HG03196 (cell line): ENCODE data around the gene SCEL.
"Not testable (repeated sequence)": the region's sequence is repeated elsewhere in the genome, so short reads cannot be mapped to it uniquely, and the experiment has no call there.

Source experiments
- ATAC-seq: cut with Tn5 transposase; IDR thresholded peaks from one replicate; pipeline ENCODE4 v1.9.1; 2021; ENCODE audit not compliant: unreplicated experiment

SCEL gene

DNA sequence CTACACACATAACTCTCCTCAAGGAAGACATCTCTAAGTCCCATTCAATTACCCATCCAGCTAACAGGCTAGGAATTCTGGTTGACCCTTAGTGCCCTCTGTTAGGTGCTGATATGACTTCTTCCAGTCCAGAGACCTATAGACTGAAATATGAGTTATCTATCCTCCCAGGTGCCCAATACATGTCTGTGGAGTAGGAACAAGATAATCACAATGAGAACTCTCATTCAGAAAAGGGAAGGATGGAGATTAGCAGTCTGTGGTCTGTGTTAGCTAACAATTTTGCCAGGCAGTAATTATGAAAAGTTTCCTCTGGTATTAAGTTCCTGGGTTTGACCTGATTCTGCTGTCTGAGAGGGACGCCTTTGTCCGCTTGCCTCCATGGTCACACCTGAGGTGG, 117.8 kb downstream of the SCEL start:
- ATAC-seq = no peak

DNA sequence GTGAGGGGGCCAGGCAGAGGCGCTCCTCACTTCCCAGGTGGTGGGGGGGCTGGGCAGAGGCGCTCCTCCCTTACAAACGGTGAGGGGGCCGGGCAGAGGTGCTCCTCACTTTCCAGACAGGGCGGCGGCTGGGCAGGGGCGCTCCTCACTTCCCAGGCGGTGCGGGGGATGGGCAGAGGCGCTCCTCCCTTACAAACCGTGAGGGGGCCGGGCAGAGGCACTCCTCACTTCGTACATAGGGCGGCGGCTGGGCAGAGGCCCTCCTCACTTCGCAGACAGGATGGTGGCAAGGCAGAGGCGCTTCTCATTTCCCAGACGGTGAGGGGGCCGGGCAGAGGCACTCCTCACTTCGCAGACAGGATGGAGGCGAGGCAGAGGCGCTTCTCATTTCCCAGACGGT, 124.5 kb downstream of the SCEL start:
- not testable (repeated sequence) for ATAC-seq

GRCh38 chr13:77660841-77661250, 125.3 kb downstream of the SCEL start:
- no peak for ATAC-seq

DNA sequence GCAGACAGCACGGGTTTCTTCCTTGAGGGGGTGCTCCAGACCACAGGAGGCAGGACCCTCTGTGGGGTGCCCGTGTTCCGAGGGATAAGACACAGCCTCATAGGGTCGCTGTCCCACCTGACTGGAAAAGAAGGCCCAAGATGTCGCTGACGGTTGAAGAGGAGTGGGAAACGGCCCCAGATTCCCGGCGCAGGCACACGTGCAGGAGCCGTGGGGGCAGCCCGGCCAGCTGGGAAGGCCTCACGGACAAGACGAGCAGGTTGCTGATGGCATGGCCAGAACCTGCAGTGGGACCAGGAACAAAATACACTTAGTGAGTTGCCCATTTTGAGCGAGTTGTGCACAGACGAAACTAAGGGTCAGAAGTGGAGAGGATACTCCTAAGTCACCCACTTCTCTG, 126.8 kb downstream of the SCEL start:
- ATAC-seq = not testable (repeated sequence)

DNA sequence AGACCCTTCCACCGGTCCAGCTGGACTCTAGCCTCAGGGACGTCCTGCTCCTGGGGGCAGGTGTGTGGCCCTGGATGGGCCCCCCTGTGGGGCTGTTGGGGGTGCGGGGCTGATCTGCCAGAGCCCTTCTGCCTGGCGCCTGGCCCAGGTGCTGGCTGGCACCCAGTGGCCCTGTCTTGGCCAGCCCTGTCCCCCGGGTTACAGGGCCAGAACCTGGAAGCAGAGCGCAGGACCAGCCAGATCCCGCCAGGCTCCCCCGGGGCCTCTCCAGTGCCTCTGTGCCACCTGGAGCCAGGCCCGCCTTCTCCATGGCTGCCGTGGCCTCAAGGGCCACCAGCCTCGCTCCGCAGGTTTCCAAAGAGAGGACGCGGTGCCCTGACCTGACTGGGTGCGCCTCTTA, 127.3 kb downstream of the SCEL start:
- ATAC-seq = not testable (repeated sequence)

- no peak for ATAC-seq
Observed at GRCh38 chr13:77674852-77675251, 139.3 kb downstream of the SCEL start.

DNA sequence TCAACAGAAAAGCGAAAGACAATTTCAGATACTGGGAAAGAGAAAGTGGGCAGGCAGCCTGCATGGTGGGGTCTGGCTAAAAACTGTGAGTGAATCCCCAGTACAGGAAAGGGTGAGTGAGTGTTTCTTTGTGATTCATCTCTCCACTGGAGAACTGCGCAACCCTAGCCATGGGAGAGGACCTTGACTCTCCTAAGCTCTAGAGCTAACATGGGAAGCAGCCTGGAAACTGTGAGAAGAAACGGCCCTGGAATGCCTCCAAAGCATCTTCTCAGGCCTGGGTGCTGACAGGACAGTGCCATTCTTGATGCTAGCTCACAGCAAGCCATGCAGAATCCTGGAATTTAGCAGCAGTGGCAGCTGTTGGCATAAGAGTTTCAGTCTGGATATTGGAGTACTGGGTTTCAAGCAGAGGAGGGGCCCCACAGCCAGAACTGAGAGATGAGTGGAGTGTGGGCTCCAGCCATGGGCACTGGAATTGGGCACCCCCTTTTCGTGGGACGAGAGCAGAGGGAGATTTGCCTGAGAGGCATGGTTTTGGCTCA, 143.3 kb downstream of the SCEL start:
- ATAC-seq = no peak

GRCh38 chr13:77687799-77688198, 152.3 kb downstream of the SCEL start:
- no peak for ATAC-seq

DNA sequence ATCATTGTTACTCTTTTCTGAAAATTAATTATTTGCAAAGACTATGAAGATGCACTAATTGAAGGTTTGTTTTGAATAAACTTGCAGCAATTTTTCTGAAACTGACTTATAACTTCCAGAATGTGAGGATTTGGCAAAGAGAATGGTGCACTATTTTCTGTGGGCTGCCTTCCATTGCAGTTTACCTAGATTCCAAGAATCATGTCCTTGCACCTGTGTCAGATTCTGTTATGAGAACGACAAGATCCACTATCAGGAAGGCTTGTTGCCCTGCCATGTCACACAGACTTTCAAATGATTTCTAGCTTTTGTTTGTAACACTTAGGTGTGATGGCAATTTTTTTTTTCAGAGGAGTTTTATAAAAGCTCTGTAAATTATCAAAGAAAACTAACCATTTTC, 156.4 kb downstream of the SCEL start:
- ATAC-seq = no peak

DNA sequence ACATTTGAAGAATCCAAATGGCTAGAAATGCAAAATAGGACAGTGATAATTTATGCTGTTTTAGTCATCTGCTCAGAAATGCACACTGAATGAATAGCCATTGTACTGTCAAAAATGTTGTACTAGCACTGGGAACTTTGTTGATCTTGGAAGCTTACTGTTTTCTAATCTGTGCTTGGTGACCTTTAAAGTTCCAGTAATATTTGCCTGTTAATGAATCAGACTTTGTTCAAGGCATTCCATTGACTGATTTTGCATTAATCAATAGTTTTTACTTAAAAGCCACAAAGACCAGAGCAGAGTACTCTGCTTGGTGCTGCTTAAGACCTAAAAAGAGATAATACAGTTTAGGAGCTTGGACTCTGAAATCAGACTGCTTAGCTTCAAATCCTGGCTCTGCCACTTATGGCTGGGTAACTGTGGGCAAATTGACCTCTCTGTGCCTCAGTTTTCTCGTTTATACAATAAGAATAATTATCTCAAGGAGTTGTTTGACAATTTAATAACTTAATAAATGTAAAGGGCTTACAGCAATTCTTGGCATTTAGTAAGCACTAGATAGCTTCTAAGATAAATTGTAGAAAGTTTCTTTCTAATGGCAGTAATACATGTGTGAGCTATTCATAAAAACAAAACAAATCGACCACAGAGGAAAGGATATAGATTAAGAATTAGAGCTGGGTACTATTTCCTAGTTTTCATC, 157.4 kb downstream of the SCEL start:
- no peak for ATAC-seq

DNA sequence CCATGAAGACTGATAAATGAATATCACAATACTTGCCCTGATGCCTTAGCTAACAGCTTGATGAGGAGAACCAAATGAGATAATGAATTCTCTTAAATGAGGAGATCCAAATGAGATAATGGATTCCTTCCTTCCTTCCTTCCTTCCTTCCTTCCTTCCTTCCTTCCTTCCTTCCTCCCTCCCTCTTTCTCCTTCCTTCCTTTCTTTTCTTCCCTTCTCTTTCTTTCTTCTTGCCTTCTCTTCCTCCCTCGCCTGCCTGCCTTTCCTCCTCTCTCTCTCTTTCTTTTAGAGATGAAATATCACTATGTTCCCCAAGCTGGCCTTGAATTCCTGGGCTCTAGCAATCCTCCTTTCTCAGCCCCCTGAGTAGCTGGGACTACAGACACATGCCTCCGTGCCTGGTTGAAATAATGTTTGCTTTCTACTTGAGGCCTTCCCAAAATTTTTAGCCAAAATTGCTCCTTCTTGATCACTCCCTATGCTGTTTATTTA, 158.0 kb downstream of the SCEL start:
- ATAC-seq = no peak
